ENCODE measurements around the gene STK39. TPM values are rescaled to one million over a fixed set of nuclear protein-coding genes. Genes with fewer than 3 reads are reported as not detected.
"Not testable (repeated sequence)": the region's sequence is repeated elsewhere in the genome, so short reads cannot be mapped to it uniquely, and the experiment has no call there.

STK39 gene
- 13.9 and 16.9 TPM in 2 replicates for total RNA-seq (2014; rRNA removed; shearing (Covaris generic))
- polyA plus RNA-seq (2015; cell fraction: cytosol; rRNA removed): 34.2 and 48.1 TPM in 2 replicates
- polyA plus RNA-seq (2015; cell fraction: nucleus; rRNA removed): 28.7 and 31.7 TPM in 2 replicates

DNA sequence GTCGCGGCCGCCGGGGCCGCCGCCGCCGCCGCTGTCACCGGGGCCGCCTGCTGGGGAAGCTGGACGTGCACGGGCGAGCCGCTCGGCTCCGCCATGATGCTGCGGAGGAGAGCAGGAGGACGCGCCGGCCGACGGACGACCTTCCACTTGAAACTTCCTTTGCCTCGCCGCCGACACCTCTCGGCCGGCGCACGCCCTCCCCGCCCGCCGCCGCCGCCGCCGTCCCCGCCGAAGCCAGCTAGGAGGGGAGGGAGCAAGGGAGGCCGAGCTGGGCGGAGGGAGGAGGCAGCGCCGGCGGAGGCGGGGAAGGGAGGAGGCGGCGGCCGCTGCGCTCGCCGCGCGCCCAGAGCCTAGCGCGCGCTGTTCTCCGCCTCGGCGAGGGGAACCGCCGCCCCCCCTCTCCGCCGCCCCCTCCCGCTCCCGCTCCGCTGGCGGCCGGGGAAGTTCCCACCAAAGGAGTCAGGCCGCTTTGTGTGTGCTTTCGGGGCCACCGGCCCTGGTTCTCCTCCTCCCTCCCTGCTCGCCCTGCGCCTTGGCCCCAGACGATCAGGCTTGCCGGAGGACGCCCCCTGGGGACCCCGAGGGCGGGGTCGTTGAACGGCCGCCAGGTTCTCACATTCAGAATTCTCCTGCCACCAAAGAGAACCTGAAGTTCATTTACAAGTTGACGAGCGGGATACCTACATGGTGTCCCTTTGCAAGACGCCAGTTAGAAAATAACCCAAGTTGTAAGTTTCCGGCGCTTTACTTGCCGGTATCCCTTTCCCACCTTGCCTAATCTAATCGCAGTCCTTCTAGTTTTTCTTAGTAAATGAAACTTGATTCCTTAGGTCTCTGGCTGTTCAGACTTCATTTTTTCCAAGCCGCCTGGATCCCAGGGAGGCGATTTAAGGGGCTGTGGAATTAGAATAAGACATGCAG, at the start of gene STK39:
STK39 (minus strand) TSS at position 255 of the 921 bp plus-strand sequence; CDS start at position 95, 160 bp downstream.
- DNase-seq (ENCODE audit: low read depth): peak; percentile 69

DNA sequence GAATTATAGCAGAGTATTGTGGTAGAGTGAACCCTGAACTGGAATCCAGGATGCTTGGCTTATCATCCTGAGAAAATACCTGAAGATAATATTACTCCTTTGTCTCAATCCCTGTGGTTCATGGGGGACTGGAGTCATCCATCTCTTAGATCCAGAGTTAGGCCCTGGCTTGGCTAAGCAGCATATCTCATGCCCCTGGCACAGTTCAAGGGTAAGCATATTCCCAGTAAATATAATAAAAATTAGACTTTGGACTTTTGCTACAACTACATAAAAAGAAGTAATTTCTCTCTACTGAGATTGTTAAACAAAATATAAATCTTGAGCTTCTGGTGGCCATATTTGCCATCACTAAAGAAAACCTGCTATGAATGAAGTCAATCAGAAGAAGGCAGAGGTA, 47.7 kb upstream of the STK39 start:
- no peak for DNase-seq (ENCODE audit: low read depth)

DNA sequence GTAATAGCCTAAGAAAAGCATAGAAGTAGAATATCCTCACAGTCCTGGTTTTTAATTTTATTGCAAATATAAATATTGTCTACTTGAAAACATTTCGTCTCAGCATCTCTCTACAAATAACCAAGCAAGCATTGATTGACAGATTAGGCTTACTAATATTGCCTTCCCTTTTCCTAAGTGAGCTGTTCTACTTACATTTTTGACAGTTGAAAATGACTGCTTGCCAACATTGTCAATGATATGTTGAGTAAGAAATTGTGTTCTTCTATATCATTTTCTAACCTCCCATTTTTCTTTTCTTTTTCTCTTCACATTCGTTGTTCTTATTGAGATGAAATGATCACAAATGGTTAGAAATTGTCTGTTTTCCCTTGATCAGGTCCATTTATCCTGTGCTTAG, 47.0 kb upstream of the STK39 start:
- DNase-seq (ENCODE audit: low read depth): no peak

- no peak for DNase-seq (ENCODE audit: low read depth)
These were observed 46.4 kb upstream of the STK39 start for GRCh38 chr2:168293766-168294165.

DNA sequence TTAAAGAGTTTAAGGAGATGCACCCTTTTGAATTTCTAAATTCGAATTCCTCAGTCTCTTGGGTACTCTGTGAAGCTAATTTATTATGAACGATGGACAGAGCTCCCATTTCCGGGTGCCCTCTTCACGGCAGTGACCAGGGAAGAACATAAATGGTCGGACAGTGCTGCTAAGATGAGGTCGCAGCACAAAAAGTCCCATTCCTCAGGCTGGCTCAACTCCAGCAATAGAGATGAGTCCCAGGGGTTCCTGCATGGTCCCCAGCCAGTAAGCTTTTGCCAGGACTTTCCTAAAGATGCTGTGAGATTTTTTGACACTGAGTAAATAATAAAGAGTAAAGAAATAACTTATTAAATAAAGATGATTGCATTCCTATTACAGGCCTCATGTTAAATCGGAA, 43.0 kb upstream of the STK39 start:
- DNase-seq (ENCODE audit: low read depth): no peak

GRCh38 chr2:168289880-168290279, 42.5 kb upstream of the STK39 start:
- no peak for DNase-seq (ENCODE audit: low read depth)

DNA sequence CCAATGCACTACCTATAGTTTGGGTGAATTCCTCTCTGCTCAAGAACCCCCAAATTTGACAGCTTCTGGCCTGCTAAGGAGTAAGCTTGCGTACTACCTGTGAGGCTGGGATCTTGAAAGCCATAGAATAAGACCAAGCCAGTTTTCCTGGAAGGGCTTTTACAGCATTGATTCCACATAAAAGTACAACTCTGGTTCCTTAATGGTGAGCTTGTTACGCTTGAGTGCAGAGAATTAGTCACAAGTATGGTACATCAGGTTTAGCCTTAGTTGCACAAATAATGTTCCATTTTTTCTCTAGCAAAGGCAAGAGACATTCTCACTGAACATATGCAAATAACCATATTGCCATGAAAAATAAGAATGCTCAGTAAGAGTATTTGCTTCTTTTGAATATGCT, 39.1 kb upstream of the STK39 start:
- no peak for DNase-seq (ENCODE audit: low read depth)

DNA sequence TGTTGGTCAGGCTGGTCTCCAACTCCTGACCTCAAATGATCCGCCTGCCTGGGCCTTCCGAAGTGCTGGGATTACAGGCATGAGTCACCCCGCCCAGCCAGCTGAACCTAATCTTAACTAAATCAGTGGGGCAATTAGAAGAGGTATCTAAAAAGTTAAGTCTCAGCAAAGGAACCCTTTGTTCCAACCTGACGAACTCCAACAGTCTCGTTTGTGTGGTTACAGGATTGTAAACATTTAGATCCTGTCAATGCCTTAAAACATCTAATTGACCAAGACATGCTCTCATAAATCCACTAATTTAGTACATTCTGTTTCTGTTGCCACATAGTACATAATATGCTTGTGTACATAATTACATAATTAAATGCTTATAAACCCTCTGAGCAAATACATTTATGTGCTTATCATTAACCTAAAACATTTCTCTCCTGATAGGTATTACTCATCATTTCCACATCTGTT, 31.1 kb upstream of the STK39 start:
- peak; percentile 77 for DNase-seq (ENCODE audit: low read depth)

DNA sequence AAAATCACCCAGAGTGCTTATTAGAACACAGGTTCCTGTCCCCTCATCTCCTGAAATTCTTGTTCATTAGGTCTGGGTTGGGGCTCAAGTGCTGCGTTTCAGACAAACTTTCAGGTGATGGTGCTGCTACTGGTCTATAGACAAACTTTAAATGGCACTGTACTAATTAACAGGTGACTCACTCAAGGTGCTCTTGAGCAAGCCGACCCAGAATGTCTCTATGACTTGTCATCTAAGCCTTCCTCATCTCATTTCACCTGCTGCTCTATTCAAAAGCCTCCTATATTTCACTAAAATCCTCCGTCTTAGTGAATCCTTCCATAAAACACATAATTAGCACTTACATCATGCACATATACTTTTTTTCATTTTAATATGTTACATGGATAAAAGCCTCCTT, 29.9 kb upstream of the STK39 start:
- DNase-seq (ENCODE audit: low read depth): no peak

GRCh38 chr2:168272225-168272624, 24.8 kb upstream of the STK39 start:
- no peak for DNase-seq (ENCODE audit: low read depth)

DNA sequence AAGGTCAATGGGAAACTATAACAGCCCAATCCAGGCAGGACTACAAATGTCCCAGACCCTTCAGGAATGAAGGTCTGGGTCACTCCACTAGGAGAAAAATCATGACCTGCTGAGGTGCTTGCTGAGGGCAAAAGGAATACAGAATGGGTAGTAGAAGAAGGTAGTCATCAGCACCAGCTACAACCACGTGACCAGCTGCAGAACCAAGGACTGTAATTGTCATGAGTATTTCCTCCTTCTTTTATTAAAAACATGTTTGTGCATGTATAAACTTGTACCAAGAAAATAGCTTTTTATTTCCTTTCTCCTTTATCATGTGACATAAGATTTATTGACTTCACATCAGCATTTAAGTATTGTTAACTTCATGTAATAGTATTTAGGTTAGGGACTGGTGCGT, 15.5 kb upstream of the STK39 start:
- not testable (repeated sequence) for DNase-seq (ENCODE audit: low read depth)

DNA sequence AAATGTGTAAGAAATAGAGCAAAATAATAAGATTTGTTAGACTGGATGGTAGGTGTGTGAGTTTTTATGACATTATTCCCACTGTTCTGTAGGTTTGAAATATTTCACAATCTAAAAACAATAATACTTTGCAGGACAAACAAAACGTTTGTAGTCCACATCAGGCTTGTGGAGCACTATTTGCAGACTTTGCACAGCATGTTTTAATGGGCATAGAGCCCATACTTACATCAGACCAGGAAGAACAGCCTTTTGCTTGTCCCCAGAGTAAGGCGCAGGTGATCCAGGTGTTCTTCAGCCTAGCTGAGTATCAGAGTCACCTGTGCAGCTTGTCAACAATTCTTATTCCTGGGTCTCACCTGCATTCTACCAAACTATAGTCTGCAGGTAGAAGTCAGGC, 9.1 kb upstream of the STK39 start:
- DNase-seq (ENCODE audit: low read depth): no peak

GRCh38 chr2:168255866-168256265, 8.5 kb upstream of the STK39 start:
- no peak for DNase-seq (ENCODE audit: low read depth)

DNA sequence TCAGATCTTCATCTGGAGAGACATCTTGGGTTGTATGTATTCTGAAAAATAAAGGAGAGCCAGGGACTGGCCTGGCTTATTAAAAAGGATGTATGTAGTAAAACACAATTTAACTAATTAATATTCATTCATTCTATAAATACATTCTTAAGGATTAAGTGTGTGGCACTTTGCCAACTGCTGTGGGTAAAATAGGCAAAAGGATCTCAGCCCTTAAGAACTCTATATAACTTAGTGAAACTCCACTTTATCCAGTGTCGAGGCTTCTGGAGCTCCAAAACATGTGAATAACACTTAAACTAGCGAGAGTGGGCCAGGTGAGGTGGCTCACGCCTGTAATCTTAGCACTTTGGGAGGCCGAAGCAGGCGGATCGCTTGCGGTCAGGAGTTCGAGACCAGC, 7.7 kb upstream of the STK39 start:
- DNase-seq (ENCODE audit: low read depth): no peak

- DNase-seq (ENCODE audit: low read depth): peak; percentile 38
These were observed 7.0 kb upstream of the STK39 start for GRCh38 chr2:168254158-168254935.

- no peak for DNase-seq (ENCODE audit: low read depth)
These were observed 6.0 kb upstream of the STK39 start for GRCh38 chr2:168253379-168253778.

- DNase-seq (ENCODE audit: low read depth): no peak
These were observed 5.6 kb upstream of the STK39 start for GRCh38 chr2:168252976-168253375.

GRCh38 chr2:168246483-168247340, 683 bp downstream of the STK39 start:
- peak; percentile 65 for DNase-seq (ENCODE audit: low read depth)

- no peak for DNase-seq (ENCODE audit: low read depth)
These were observed 1.3 kb downstream of the STK39 start for GRCh38 chr2:168246072-168246482.

- peak; percentile 51 for DNase-seq (ENCODE audit: low read depth)
These were observed 2.1 kb downstream of the STK39 start for GRCh38 chr2:168245074-168245825.
